Type B pancreatic cell (in vitro differentiated cells): ENCODE data around the gene DBP. TPM values are rescaled to one million over a fixed set of nuclear protein-coding genes. Genes with fewer than 3 reads are reported as not detected.
A peak's percentile ranks its signal among the peaks of the same experiment; 100 is the strongest.

ENCODE experiments used
- DNase-seq: peaks from one replicate; pipeline ENCODE4 v3.0.0; 2021; ENCODE audit warnings: mixed read lengths; ENCODE audit not compliant: unreplicated experiment; ENCODE audit errors: extremely low spot score
- H3K27ac Mint-ChIP-seq: 2 replicates; pipeline ENCODE4 v1.8.0; 2021; ENCODE audit warnings: mild to moderate bottlenecking, mixed read lengths
- H3K27me3 Mint-ChIP-seq: 2 replicates; pipeline ENCODE4 v1.8.0; 2021; ENCODE audit warnings: mixed read lengths
- H3K36me3 Mint-ChIP-seq: 2 replicates; pipeline ENCODE4 v1.8.0; 2021; ENCODE audit warnings: mixed read lengths
- H3K4me1 Mint-ChIP-seq: one replicate; pipeline ENCODE4 v1.8.0; 2021; ENCODE audit warnings: mixed read lengths; ENCODE audit not compliant: unreplicated experiment
- H3K4me3 Mint-ChIP-seq: 2 replicates; pipeline ENCODE4 v1.8.0; 2021; ENCODE audit warnings: mild to moderate bottlenecking, mixed read lengths
- H3K9me3 Mint-ChIP-seq: 2 replicates; pipeline ENCODE4 v1.8.0; 2021; ENCODE audit warnings: mixed read lengths
- total RNA-seq: library from RNA; stranded (reverse); gene quantifications from 2 replicates; pipeline ENCODE4 v1.2.1, GENCODE V29; 2021; ENCODE audit warnings: low replicate concordance
- TF ChIP-seq, protein P1 (sequence below): fragments of 200-600 bp; sonication (generic); conservative IDR thresholded peaks from 2 replicates; pipeline ENCODE4 v1.5.0; 2021; ENCODE audit warnings: antibody characterized with exemption, mild to moderate bottlenecking

Gene DBP
- total RNA-seq, 1 donor from 2014 or later = 31.5 TPM

DNA sequence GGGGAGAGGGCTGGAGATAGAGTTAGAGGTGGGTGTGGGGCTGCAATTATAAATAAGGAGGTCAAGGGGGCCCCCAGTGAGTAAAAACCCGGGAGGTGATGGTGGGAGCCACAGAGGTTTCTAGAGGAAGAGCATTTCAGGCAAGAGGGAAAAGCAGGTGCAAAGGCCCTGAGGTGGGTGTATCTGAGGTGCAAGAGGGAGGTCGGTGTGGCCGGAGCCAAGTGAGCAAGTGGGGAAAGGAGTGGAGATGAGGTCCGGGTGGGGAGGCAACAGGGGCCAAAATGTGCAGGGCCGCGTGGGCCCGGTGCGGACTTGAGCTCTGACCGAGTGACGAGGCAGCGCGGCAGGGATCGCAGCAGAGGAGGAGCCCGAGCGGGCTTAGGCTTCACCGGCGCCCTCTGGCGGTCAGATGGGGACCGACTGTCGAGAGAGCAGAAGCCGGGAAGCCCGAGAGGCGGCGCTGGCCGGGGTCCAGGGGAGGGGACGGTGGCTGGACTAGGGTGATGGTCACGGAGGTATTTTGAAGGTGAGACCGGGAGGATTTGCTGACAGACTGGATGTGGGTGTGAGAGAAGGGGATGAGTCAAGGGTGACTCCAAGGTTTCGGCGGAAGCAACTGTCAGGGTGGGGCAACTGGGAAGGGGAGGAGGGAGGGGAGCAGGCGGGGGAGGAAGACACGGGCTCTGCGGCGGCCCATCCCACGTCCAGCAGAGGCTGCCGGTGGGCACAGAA is 48.3 kb downstream of the DBP start:
- H3K36me3 Mint-ChIP-seq = no peaks in the 10 kb centered on the region
- TF ChIP-seq, protein P1, sequence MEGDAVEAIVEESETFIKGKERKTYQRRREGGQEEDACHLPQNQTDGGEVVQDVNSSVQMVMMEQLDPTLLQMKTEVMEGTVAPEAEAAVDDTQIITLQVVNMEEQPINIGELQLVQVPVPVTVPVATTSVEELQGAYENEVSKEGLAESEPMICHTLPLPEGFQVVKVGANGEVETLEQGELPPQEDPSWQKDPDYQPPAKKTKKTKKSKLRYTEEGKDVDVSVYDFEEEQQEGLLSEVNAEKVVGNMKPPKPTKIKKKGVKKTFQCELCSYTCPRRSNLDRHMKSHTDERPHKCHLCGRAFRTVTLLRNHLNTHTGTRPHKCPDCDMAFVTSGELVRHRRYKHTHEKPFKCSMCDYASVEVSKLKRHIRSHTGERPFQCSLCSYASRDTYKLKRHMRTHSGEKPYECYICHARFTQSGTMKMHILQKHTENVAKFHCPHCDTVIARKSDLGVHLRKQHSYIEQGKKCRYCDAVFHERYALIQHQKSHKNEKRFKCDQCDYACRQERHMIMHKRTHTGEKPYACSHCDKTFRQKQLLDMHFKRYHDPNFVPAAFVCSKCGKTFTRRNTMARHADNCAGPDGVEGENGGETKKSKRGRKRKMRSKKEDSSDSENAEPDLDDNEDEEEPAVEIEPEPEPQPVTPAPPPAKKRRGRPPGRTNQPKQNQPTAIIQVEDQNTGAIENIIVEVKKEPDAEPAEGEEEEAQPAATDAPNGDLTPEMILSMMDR = peak; percentile 98
- peaks cover 16% of the 10 kb centered on the region for H3K4me1 Mint-ChIP-seq
- peak overlapping the region; percentile 79 for H3K27ac Mint-ChIP-seq
- peaks cover 9% of the 10 kb centered on the region for H3K27me3 Mint-ChIP-seq
- peaks cover 5% of the 10 kb centered on the region for H3K9me3 Mint-ChIP-seq
- peak overlapping the region; percentile 87 for H3K4me3 Mint-ChIP-seq
- peak; percentile 95 for DNase-seq

DNA sequence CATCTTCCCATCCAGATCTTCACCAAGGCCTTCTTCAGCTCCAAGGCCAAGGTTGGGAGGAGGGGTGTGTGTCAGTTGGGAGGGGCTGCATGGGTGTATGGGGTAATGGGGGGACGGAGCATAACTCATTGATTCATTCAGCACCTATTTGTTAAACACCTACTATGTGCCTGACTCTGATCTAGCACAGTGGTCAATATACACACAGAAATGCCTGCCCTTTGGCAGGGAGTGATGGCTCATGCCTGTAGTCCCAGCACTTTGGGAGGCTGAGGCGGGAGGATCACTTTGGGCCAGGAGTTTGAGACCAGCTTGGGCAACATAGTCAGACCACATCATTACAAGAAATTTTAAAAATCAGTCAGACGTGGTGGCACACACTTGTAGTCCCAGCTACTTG is 49.8 kb downstream of the DBP start:
- peaks cover 5% of the 10 kb centered on the region for H3K9me3 Mint-ChIP-seq
- DNase-seq = no peak
- H3K27ac Mint-ChIP-seq = no peak overlapping the region
- peaks cover 9% of the 10 kb centered on the region for H3K27me3 Mint-ChIP-seq
- H3K4me1 Mint-ChIP-seq = peaks cover 17% of the 10 kb centered on the region
- H3K36me3 Mint-ChIP-seq = no peaks in the 10 kb centered on the region
- TF ChIP-seq, protein P1 = no peak
- no peak overlapping the region for H3K4me3 Mint-ChIP-seq

DNA sequence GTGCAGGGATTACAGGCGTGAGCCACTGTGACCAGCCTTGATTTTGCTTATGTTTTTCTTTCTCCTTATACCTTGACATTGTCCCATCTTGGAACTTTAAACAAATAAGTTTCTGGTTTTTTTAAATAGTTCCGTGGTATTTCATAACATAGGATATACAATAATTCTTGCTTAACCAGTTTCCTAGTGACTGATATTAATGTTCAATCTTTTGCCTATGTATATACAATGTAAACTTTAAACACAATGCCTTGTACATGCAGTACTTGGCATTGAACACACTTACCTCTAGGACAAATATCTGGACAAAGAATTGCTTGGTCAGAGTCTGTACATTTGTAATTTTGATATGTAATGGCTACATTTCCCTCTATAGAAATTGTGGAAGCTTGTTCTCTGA is 55.0 kb downstream of the DBP start:
- H3K9me3 Mint-ChIP-seq = peaks cover 5% of the 10 kb centered on the region
- no peak for DNase-seq
- TF ChIP-seq, protein P1 = no peak
- H3K27me3 Mint-ChIP-seq = peaks cover 4% of the 10 kb centered on the region
- H3K4me3 Mint-ChIP-seq = no peak overlapping the region
- H3K4me1 Mint-ChIP-seq = peaks cover 10% of the 10 kb centered on the region
- peak overlapping the region; percentile 92 for H3K27ac Mint-ChIP-seq
- no peaks in the 10 kb centered on the region for H3K36me3 Mint-ChIP-seq

Other genes with a start within 250 kb of the DBP start
- gene KDELR1, start 245.8 kb downstream of the DBP start, total RNA-seq = 227 and 245 TPM in 2 replicates
- gene GRIN2D, start 243.7 kb downstream of the DBP start, total RNA-seq = 0.45 and 0.58 TPM in 2 replicates
- 37.2 and 44.0 TPM in 2 replicates for gene GRWD1, start 191.4 kb downstream of the DBP start, total RNA-seq
- gene KCNJ14, start 181.8 kb downstream of the DBP start, total RNA-seq = 1.8 TPM in 2 replicates
- gene CYTH2, start 168.0 kb downstream of the DBP start, total RNA-seq = 115 and 139 TPM in 2 replicates
- gene LMTK3, start 125.5 kb downstream of the DBP start, total RNA-seq = 12.2 and 21.6 TPM in 2 replicates
- 0.77 and 5.3 TPM in 2 replicates for gene SULT2B1, start 85.2 kb downstream of the DBP start, total RNA-seq
- gene SPACA4, start 30.6 kb downstream of the DBP start, total RNA-seq = not detected in 2 replicates
- gene FAM83E, start 22.3 kb downstream of the DBP start, total RNA-seq = 6.1 and 8.1 TPM in 2 replicates
- 1,623 and 1,815 TPM in 2 replicates for gene RPL18, start 18.2 kb downstream of the DBP start, total RNA-seq
- gene SPHK2, start 17.9 kb downstream of the DBP start, total RNA-seq = 44.0 and 47.1 TPM in 2 replicates
- 13.8 and 43.3 TPM in 2 replicates for gene CA11, start 8.8 kb upstream of the DBP start, total RNA-seq
- gene NTN5, start 35.6 kb upstream of the DBP start, total RNA-seq = 0.86 and 1.2 TPM in 2 replicates
- gene FUT2, start 58.6 kb upstream of the DBP start, total RNA-seq = 9.0 and 13.3 TPM in 2 replicates
- 2.0 and 3.6 TPM in 2 replicates for gene MAMSTR, start 82.3 kb upstream of the DBP start, total RNA-seq
- gene RASIP1, start 103.2 kb upstream of the DBP start, total RNA-seq = 1.9 and 4.6 TPM in 2 replicates
- 2.2 and 4.8 TPM in 2 replicates for gene IZUMO1, start 109.5 kb upstream of the DBP start, total RNA-seq
- 11.2 and 15.0 TPM in 2 replicates for gene FUT1, start 115.3 kb upstream of the DBP start, total RNA-seq
- not detected in 2 replicates for gene FGF21, start 118.1 kb upstream of the DBP start, total RNA-seq
- 52.8 and 73.3 TPM in 2 replicates for gene BCAT2, start 173.7 kb upstream of the DBP start, total RNA-seq
- gene HSD17B14, start 199.1 kb upstream of the DBP start, total RNA-seq = 9.4 and 12.9 TPM in 2 replicates
- gene PLEKHA4, start 231.2 kb upstream of the DBP start, total RNA-seq = 15.8 and 45.4 TPM in 2 replicates
- gene PPP1R15A, start 235.0 kb upstream of the DBP start, total RNA-seq = 57.5 and 161 TPM in 2 replicates